Motor neuron (in vitro differentiated cells): ENCODE data around the gene TPM1. TPM values are rescaled to one million over a fixed set of nuclear protein-coding genes. Genes with fewer than 3 reads are reported as not detected.

Experiments used
- ATAC-seq, 8 experiments: fragments of 200-7000 bp; cut with Tn5 transposase; replicated peaks in 6 of 8; 2 replicates each; pipeline ENCODE4 v1.8.0; 2021; ENCODE audit warnings: mild to moderate bottlenecking in 8 of 8, moderate library complexity in 8 of 8
- H3K27ac ChIP-seq, 2 donors: fragments of 250-450 bp; sonication (Bioruptor Pico); 2 replicates each; pipeline ENCODE4 v1.9.0; 2021; ENCODE audit warnings: antibody characterized with exemption in 2 of 2, mild to moderate bottlenecking in 2 of 2, moderate library complexity in 1 of 2
- H3K4me1 ChIP-seq, 2 donors: fragments of 250-450 bp; sonication (Bioruptor Pico); replicated peaks in 1 of 2; 2 replicates each; pipeline ENCODE4 v1.6.1; 2021; ENCODE audit warnings: antibody characterized with exemption in 2 of 2, mild to moderate bottlenecking in 2 of 2, moderate library complexity in 1 of 2
- H3K4me3 ChIP-seq, 5 donors: fragments of 250-450 bp; sonication (Bioruptor Pico); 2 replicates each; pipeline ENCODE4 v1.9.0; 2021; ENCODE audit warnings: antibody characterized with exemption in 5 of 5, mild to moderate bottlenecking in 5 of 5, moderate library complexity in 4 of 5
- WGBS, 10 experiments: fragments of 450-650 bp; shearing (Covaris generic); methylation state at CpG; one replicate each; pipeline ENCODE4 v1.0.0; 2022; 5-methylcytosine and 5-hydroxymethylcytosine counted together
- in situ Hi-C, 9 experiments: fragments of 400-800 bp; cut with MboI; loops; one replicate each; pipeline ENCODE4 v1.15.0; 2021; ENCODE audit warnings: low sequenced_read_pairs in 9 of 9, low pct_unique_long_range_greater_than_20kb in 2 of 9; ENCODE audit not compliant: unreplicated experiment in 9 of 9
- total RNA-seq, 8 experiments: library from RNA; unstranded; fragments of 300-600 nt; gene quantifications; 2 replicates each; pipeline versions ENCODE4 v1.2.3 to v1.2.4, GENCODE V29; 2022

The TPM1 gene
- total RNA-seq, 8 experiments from 2014 or later: 34.3 to 1,055 (median 81.7) TPM

- H3K4me3 ChIP-seq: no peak overlapping the region
- 20 to 100% (median 80%) methylated on average over 1 to 3 of the region's 3 CpGs; no CpG with 5 or more reads in 3 of the 10 experiments for WGBS, 10 experiments
Measured at GRCh38 chr15:63045879-63046278, 3.3 kb downstream of the TPM1 start.

GRCh38 chr15:63046917-63047760 is 4.6 kb downstream of the TPM1 start:
- H3K27ac ChIP-seq: no peak overlapping the region
- in situ Hi-C loops: loop anchor here in 1 of 9 experiments (25.0 kb wide), 1 partner anchor 260 kb away; no protein-coding TSS in a partner anchor
- peaks cover 30 to 42% of the 10 kb centered on the region in 2 donors for H3K4me1 ChIP-seq
- ATAC-seq: no peak
- peak overlapping the region in 1 of 5 donors; percentile 67 for H3K4me3 ChIP-seq
- WGBS, 10 experiments: 20 to 100% (median 57%) methylated on average over 1 to 8 of the region's 8 CpGs; no CpG with 5 or more reads in 1 of the 10 experiments

More at GRCh38 chr15:63045879-63046278, 3.3 kb downstream of the TPM1 start:
- in situ Hi-C loops: loop anchor here in 1 of 9 experiments (25.0 kb wide), 1 partner anchor 259 kb away; no protein-coding TSS in a partner anchor
- H3K4me1 ChIP-seq: peaks cover 25 to 37% of the 10 kb centered on the region in 2 donors
- no peak for ATAC-seq
- no peak overlapping the region for H3K27ac ChIP-seq

- 0 to 100% (median 36%) methylated on average over 1 to 9 of the region's 12 CpGs; no CpG with 5 or more reads in 2 of the 10 experiments for WGBS, 10 experiments
- in situ Hi-C loops: loop anchor here in 1 of 9 experiments (25.0 kb wide), 1 partner anchor 260 kb away; no protein-coding TSS in a partner anchor
- peaks cover 35 to 47% of the 10 kb centered on the region in 2 donors for H3K4me1 ChIP-seq
- no peak for ATAC-seq
- H3K27ac ChIP-seq: peak overlapping the region; percentile 9 to 77
- peak overlapping the region; percentile 48 to 72 (median 67) for H3K4me3 ChIP-seq
Measured at GRCh38 chr15:63047792-63048114, 5.2 kb downstream of the TPM1 start.

- in situ Hi-C loops: loop anchor here in 1 of 9 experiments (25.0 kb wide), 1 partner anchor 261 kb away; no protein-coding TSS in a partner anchor
Measured at GRCh38 chr15:63048115-63048775, 5.7 kb downstream of the TPM1 start.

GRCh38 chr15:63048776-63049665 is 6.5 kb downstream of the TPM1 start:
- peak in 3 of 8 experiments; percentile 0 to 4 (median 0) for ATAC-seq
- Histone ChIP-seq H3K4me1 (peaks cover 46 to 55% of the 10 kb centered on the region in 2 donors), H3K27ac (peak overlapping the region; percentile 55 to 77), H3K4me3 (peak overlapping the region; percentile 48 to 72 (median 67))
- in situ Hi-C loops: loop anchor here in 1 of 9 experiments (25.0 kb wide), 1 partner anchor 262 kb away; no protein-coding TSS in a partner anchor
- 14 to 86% (median 28%) methylated on average over 1 to 19 of the region's 38 CpGs; no CpG with 5 or more reads in 1 of the 10 experiments for WGBS, 10 experiments

More at GRCh38 chr15:63048115-63048775, 5.7 kb downstream of the TPM1 start:
- H3K4me3 ChIP-seq: peak overlapping the region; percentile 48 to 72 (median 67)
- H3K4me1 ChIP-seq: peaks cover 40 to 52% of the 10 kb centered on the region in 2 donors
- H3K27ac ChIP-seq: peak overlapping the region; percentile 55 to 77
- peak; percentile 63 to 94 (median 91) for ATAC-seq
- WGBS, 10 experiments: 0% methylated on average over 2 to 10 of the region's 75 CpGs; no CpG with 5 or more reads in 7 of the 10 experiments

GRCh38 chr15:63049783-63050371 is 7.3 kb downstream of the TPM1 start:
- 50 to 100% (median 92%) methylated on average over 2 to 6 of the region's 8 CpGs for WGBS, 10 experiments
- H3K27ac ChIP-seq: no peak overlapping the region
- in situ Hi-C loops: loop anchor here in 1 of 9 experiments (25.0 kb wide), 1 partner anchor 263 kb away; no protein-coding TSS in a partner anchor
- H3K4me3 ChIP-seq: peak overlapping the region; percentile 48 to 72 (median 67)
- ATAC-seq: no peak
- H3K4me1 ChIP-seq: peaks cover 54% of the 10 kb centered on the region in 2 donors

- Histone ChIP-seq H3K4me3 (no peak overlapping the region), H3K4me1 (peaks cover 59 to 62% of the 10 kb centered on the region in 2 donors), H3K27ac (no peak overlapping the region)
- in situ Hi-C loops: no loop called here
- no peak for ATAC-seq
Measured at GRCh38 chr15:63050731-63051155, 8.2 kb downstream of the TPM1 start.

- Histone ChIP-seq H3K27ac (no peak overlapping the region), H3K4me3 (no peak overlapping the region), H3K4me1 (peaks cover 59 to 62% of the 10 kb centered on the region in 2 donors)
- peak in 3 of 8 experiments; percentile 32 to 37 (median 34) for ATAC-seq
- in situ Hi-C loops: no loop called here
- WGBS, 10 experiments: 4 to 81% (median 70%) methylated on average over 2 to 5 of the region's 5 CpGs
Measured at GRCh38 chr15:63051156-63052066, 8.9 kb downstream of the TPM1 start.

- Histone ChIP-seq H3K27ac (no peak overlapping the region), H3K4me1 (peaks cover 59 to 62% of the 10 kb centered on the region in 2 donors), H3K4me3 (no peak overlapping the region)
- no peak for ATAC-seq
- WGBS, 10 experiments: 17 to 100% (median 80%) methylated on average over 1 to 9 of the region's 10 CpGs; no CpG with 5 or more reads in 1 of the 10 experiments
- in situ Hi-C loops: no loop called here
Measured at GRCh38 chr15:63052077-63052841, 9.7 kb downstream of the TPM1 start.

GRCh38 chr15:63052961-63053698 is 10.6 kb downstream of the TPM1 start:
- Histone ChIP-seq H3K4me3 (no peak overlapping the region), H3K27ac (no peak overlapping the region), H3K4me1 (peaks cover 54 to 62% of the 10 kb centered on the region in 2 donors)
- in situ Hi-C loops: no loop called here
- peak in 3 of 8 experiments; percentile 1 to 38 (median 6) for ATAC-seq
- 7 to 92% (median 60%) methylated on average over 1 to 6 of the region's 7 CpGs; no CpG with 5 or more reads in 1 of the 10 experiments for WGBS, 10 experiments
